Activated T-helper 1 cell treated with anti-CD3 and anti-CD28 coated beads, Interleukin-12 subunit alpha, Interleukin-12 subunit beta, Interleukin-2, Interleukin-4 antibody, amounts not matched to agents 30 ng/mL and 10 ng/mL and 1 ng/mL, durations not matched to agents 14 hours and 24 hours and 36 hours (primary cell): ENCODE measurements around the gene ANKLE1. TPM values are rescaled to one million over a fixed set of nuclear protein-coding genes. Genes with fewer than 3 reads are reported as not detected.
A peak's percentile ranks its signal among the peaks of the same experiment; 100 is the strongest.

Experiments
- DNase-seq: peaks from one replicate; pipeline ENCODE4 v3.0.0; 2021; ENCODE audit warnings: low spot score
- H3K27ac Mint-ChIP-seq: one replicate; pipeline ENCODE4 v1.8.0; 2021; ENCODE audit warnings: mild to moderate bottlenecking, mixed read lengths
- H3K27me3 Mint-ChIP-seq: one replicate; pipeline ENCODE4 v1.8.0; 2022; ENCODE audit warnings: mild to moderate bottlenecking, moderate library complexity, mixed read lengths; ENCODE audit not compliant: insufficient read depth
- H3K36me3 Mint-ChIP-seq: one replicate; pipeline ENCODE4 v1.8.0; 2021; ENCODE audit warnings: low read depth, mixed read lengths
- H3K4me1 Mint-ChIP-seq: one replicate; pipeline ENCODE4 v1.8.0; 2021; ENCODE audit warnings: low read depth, mixed read lengths
- H3K4me3 Mint-ChIP-seq: one replicate; pipeline ENCODE4 v1.8.0; 2021; ENCODE audit warnings: mild to moderate bottlenecking, moderate library complexity, mixed read lengths
- H3K9me3 Mint-ChIP-seq: one replicate; pipeline ENCODE4 v1.8.0; 2021; ENCODE audit warnings: mixed read lengths
- intact Hi-C: fragments of 100-400 bp; cut with micrococcal nuclease; formaldehyde crosslinking; loops from one replicate; pipeline ENCODE4 v1.15.1; 2024
- total RNA-seq: library from RNA; stranded (reverse); gene quantifications from 2 replicates; pipeline ENCODE4 v1.2.3, GENCODE V29; 2022

ANKLE1 gene
- total RNA-seq, 1 donor from 2014 or later = 13.4 TPM

GRCh38 chr19:17275441-17276175 lies 6.1 kb upstream of the ANKLE1 start:
- no peaks in the 10 kb centered on the region for H3K9me3 Mint-ChIP-seq
- no peak overlapping the region for H3K4me3 Mint-ChIP-seq
- no peak for DNase-seq
- no peaks in the 10 kb centered on the region for H3K27me3 Mint-ChIP-seq
- H3K27ac Mint-ChIP-seq = no peak overlapping the region
- intact Hi-C loops = no loop called here
- H3K36me3 Mint-ChIP-seq = peaks cover 14% of the 10 kb centered on the region
- H3K4me1 Mint-ChIP-seq = no peaks in the 10 kb centered on the region

- intact Hi-C loops = loop anchor here (1.0 kb wide), 1 partner anchor 12 kb away; the partner anchor contains the start of gene BABAM1
- Mint-ChIP-seq H3K9me3 (no peaks in the 10 kb centered on the region), H3K4me3 (no peak overlapping the region), H3K4me1 (peaks cover 4% of the 10 kb centered on the region), H3K27ac (no peak overlapping the region), H3K36me3 (peaks cover 14% of the 10 kb centered on the region), H3K27me3 (no peaks in the 10 kb centered on the region)
- DNase-seq = no peak
Measured at GRCh38 chr19:17279436-17279835, 2.3 kb upstream of the ANKLE1 start.

GRCh38 chr19:17282488-17283125 lies 906 bp downstream of the ANKLE1 start:
- H3K27me3 Mint-ChIP-seq = no peaks in the 10 kb centered on the region
- peak overlapping the region; percentile 89 for H3K4me3 Mint-ChIP-seq
- H3K36me3 Mint-ChIP-seq = peaks cover 3% of the 10 kb centered on the region
- H3K9me3 Mint-ChIP-seq = no peaks in the 10 kb centered on the region
- peaks cover 4% of the 10 kb centered on the region for H3K4me1 Mint-ChIP-seq
- intact Hi-C loops = loop anchor here (1.0 to 5.0 kb wide), 7 partner anchors 10 to 511 kb away; partner anchors contain the start of genes ABHD8 and OCEL1
- peak; percentile 72 for DNase-seq
- H3K27ac Mint-ChIP-seq = peak overlapping the region; percentile 58

GRCh38 chr19:17283504-17283996 lies 1.8 kb downstream of the ANKLE1 start:
- peaks cover 3% of the 10 kb centered on the region for H3K36me3 Mint-ChIP-seq
- peak overlapping the region; percentile 34 for H3K27ac Mint-ChIP-seq
- no peak overlapping the region for H3K4me3 Mint-ChIP-seq
- H3K27me3 Mint-ChIP-seq = no peaks in the 10 kb centered on the region
- intact Hi-C loops = loop anchor here (5.0 kb wide), 1 partner anchor 56 kb away; the partner anchor contains the start of gene OCEL1
- H3K4me1 Mint-ChIP-seq = peaks cover 4% of the 10 kb centered on the region
- no peaks in the 10 kb centered on the region for H3K9me3 Mint-ChIP-seq
- no peak for DNase-seq

GRCh38 chr19:17285415-17286135 lies 3.9 kb downstream of the ANKLE1 start:
- Mint-ChIP-seq H3K27ac (no peak overlapping the region), H3K27me3 (no peaks in the 10 kb centered on the region), H3K9me3 (no peaks in the 10 kb centered on the region), H3K4me3 (no peak overlapping the region), H3K4me1 (peaks cover 4% of the 10 kb centered on the region), H3K36me3 (no peaks in the 10 kb centered on the region)
- intact Hi-C loops = no loop called here
- DNase-seq = no peak

GRCh38 chr19:17286263-17286662 lies 4.6 kb downstream of the ANKLE1 start:
- DNase-seq = no peak
- Mint-ChIP-seq H3K27ac (no peak overlapping the region), H3K36me3 (no peaks in the 10 kb centered on the region), H3K9me3 (no peaks in the 10 kb centered on the region), H3K4me1 (peaks cover 4% of the 10 kb centered on the region), H3K4me3 (no peak overlapping the region), H3K27me3 (no peaks in the 10 kb centered on the region)
- intact Hi-C loops = no loop called here

- Mint-ChIP-seq H3K4me3 (no peak overlapping the region), H3K9me3 (no peaks in the 10 kb centered on the region), H3K36me3 (no peaks in the 10 kb centered on the region), H3K27me3 (no peaks in the 10 kb centered on the region), H3K27ac (no peak overlapping the region), H3K4me1 (peaks cover 4% of the 10 kb centered on the region)
- intact Hi-C loops = no loop called here
- DNase-seq = no peak
Measured at GRCh38 chr19:17286752-17287151, 5.1 kb downstream of the ANKLE1 start.

GRCh38 chr19:17289489-17289888 lies 7.8 kb downstream of the ANKLE1 start:
- no peak overlapping the region for H3K27ac Mint-ChIP-seq
- no peaks in the 10 kb centered on the region for H3K36me3 Mint-ChIP-seq
- H3K4me1 Mint-ChIP-seq = no peaks in the 10 kb centered on the region
- H3K27me3 Mint-ChIP-seq = no peaks in the 10 kb centered on the region
- H3K9me3 Mint-ChIP-seq = no peaks in the 10 kb centered on the region
- no peak overlapping the region for H3K4me3 Mint-ChIP-seq
- intact Hi-C loops = no loop called here
- DNase-seq = peak; percentile 22

GRCh38 chr19:17292301-17293074 lies 10.8 kb downstream of the ANKLE1 start:
- H3K4me1 Mint-ChIP-seq = no peaks in the 10 kb centered on the region
- peaks cover 2% of the 10 kb centered on the region for H3K36me3 Mint-ChIP-seq
- peak overlapping the region; percentile 87 for H3K27ac Mint-ChIP-seq
- H3K27me3 Mint-ChIP-seq = no peaks in the 10 kb centered on the region
- peak overlapping the region; percentile 85 for H3K4me3 Mint-ChIP-seq
- intact Hi-C loops = loop anchor here (1.0 to 5.0 kb wide), 8 partner anchors 10 to 174 kb away; partner anchors contain the start of genes BABAM1, GTPBP3, MRPL34 and NR2F6
- no peaks in the 10 kb centered on the region for H3K9me3 Mint-ChIP-seq
- DNase-seq = peak; percentile 69

- no peak overlapping the region for H3K27ac Mint-ChIP-seq
Measured at GRCh38 chr19:17293605-17294004, 11.9 kb downstream of the ANKLE1 start.

GRCh38 chr19:17294051-17294891 lies 12.6 kb downstream of the ANKLE1 start:
- no peak overlapping the region for H3K27ac Mint-ChIP-seq
- no peaks in the 10 kb centered on the region for H3K27me3 Mint-ChIP-seq
- DNase-seq = peak; percentile 37
- intact Hi-C loops = loop anchor here (5.0 kb wide), 1 partner anchor 47 kb away; the partner anchor contains the start of gene NR2F6
- no peak overlapping the region for H3K4me3 Mint-ChIP-seq
- H3K4me1 Mint-ChIP-seq = no peaks in the 10 kb centered on the region
- peaks cover 2% of the 10 kb centered on the region for H3K36me3 Mint-ChIP-seq
- H3K9me3 Mint-ChIP-seq = no peaks in the 10 kb centered on the region

More at GRCh38 chr19:17293605-17294004, 11.9 kb downstream of the ANKLE1 start:
- no peaks in the 10 kb centered on the region for H3K4me1 Mint-ChIP-seq
- no peak for DNase-seq
- no peaks in the 10 kb centered on the region for H3K9me3 Mint-ChIP-seq
- peaks cover 2% of the 10 kb centered on the region for H3K36me3 Mint-ChIP-seq
- H3K27me3 Mint-ChIP-seq = no peaks in the 10 kb centered on the region
- intact Hi-C loops = loop anchor here (1.0 to 5.0 kb wide), 2 partner anchors 46 to 126 kb away; partner anchors contain the start of gene NR2F6
- no peak overlapping the region for H3K4me3 Mint-ChIP-seq
